WTC11 (cell line): Measurements from ENCODE around the gene ZNF654. TPM values are rescaled to one million over a fixed set of nuclear protein-coding genes. Genes with fewer than 3 reads are reported as not detected.

Source experiments
- ATAC-seq: fragments of 200-7000 bp; cut with Tn5 transposase; 2 replicates; pipeline ENCODE4 v1.10.0; 2021; ENCODE audit warnings: mild to moderate bottlenecking, moderate library complexity
- CTCF ChIA-PET: fragments of 300-600 bp; sonication (Branson Sonifier 250); formaldehyde crosslinking; loops from one replicate; lab custom pipeline; 2021; ENCODE audit warnings: antibody characterized with exemption; lab: Charles Lee
- POLR2A ChIA-PET: fragments of 350-600 bp; sonication (Branson Sonifier 250); formaldehyde crosslinking; loops from one replicate; lab custom pipeline; 2021; ENCODE audit warnings: antibody characterized with exemption; lab: Charles Lee
- DNase-seq: peaks from one replicate; pipeline ENCODE4 v3.0.0; 2021; ENCODE audit warnings: low spot score
- H3K27ac Mint-ChIP-seq: 2 replicates; pipeline ENCODE4 v1.8.0; 2021; ENCODE audit warnings: mixed read lengths
- H3K27me3 Mint-ChIP-seq: 2 replicates; pipeline ENCODE4 v1.8.0; 2021; ENCODE audit warnings: low read depth, mild to moderate bottlenecking, moderate library complexity, mixed read lengths
- H3K36me3 Mint-ChIP-seq: 2 replicates; pipeline ENCODE4 v1.8.0; 2021; ENCODE audit warnings: mixed read lengths
- H3K4me1 Mint-ChIP-seq: 2 replicates; pipeline ENCODE4 v1.8.0; 2022; ENCODE audit warnings: mixed read lengths
- H3K4me3 Mint-ChIP-seq: 2 replicates; pipeline ENCODE4 v1.8.0; 2021; ENCODE audit warnings: mild to moderate bottlenecking, moderate library complexity, mixed read lengths
- H3K9me3 Mint-ChIP-seq: 2 replicates; pipeline ENCODE4 v1.8.0; 2021; ENCODE audit warnings: mixed read lengths
- AFF4 ChIP-seq: sonication (generic); formaldehyde crosslinking; IDR thresholded peaks from 2 replicates; pipeline ENCODE4 v1.8.1; 2023; ENCODE audit warnings: mild to moderate bottlenecking, missing genetic modification reagents, borderline replicate concordance
- ATF6 ChIP-seq: sonication (generic); formaldehyde crosslinking; IDR thresholded peaks from 2 replicates; pipeline ENCODE4 v1.8.1; 2023; ENCODE audit warnings: mild to moderate bottlenecking, missing genetic modification reagents
- E2F5 ChIP-seq: sonication (generic); formaldehyde crosslinking; IDR thresholded peaks from 2 replicates; pipeline ENCODE4 v1.8.1; 2022; ENCODE audit warnings: mild to moderate bottlenecking, moderate library complexity, missing genetic modification reagents
- EMX1 ChIP-seq: fragments of 250-450 bp; sonication (Bioruptor Pico); IDR thresholded peaks from 2 replicates; pipeline ENCODE4 v1.8.0; 2021; ENCODE audit warnings: mild to moderate bottlenecking
- FOXP1 ChIP-seq: sonication (generic); formaldehyde crosslinking; IDR thresholded peaks from 2 replicates; pipeline ENCODE4 v1.8.0; 2022; ENCODE audit warnings: missing genetic modification reagents, mild to moderate bottlenecking, moderate library complexity, borderline replicate concordance
- GRHL2 ChIP-seq: fragments of 250-450 bp; sonication (Bioruptor Pico); IDR thresholded peaks from 2 replicates; pipeline ENCODE4 v1.8.0; 2022; ENCODE audit warnings: mild to moderate bottlenecking, moderate library complexity; ENCODE audit not compliant: insufficient replicate concordance, severe bottlenecking
- IRF2 ChIP-seq: sonication (generic); formaldehyde crosslinking; IDR thresholded peaks from 2 replicates; pipeline ENCODE4 v1.8.0; 2022; ENCODE audit warnings: low read depth, missing genetic modification reagents, borderline replicate concordance
- KAT7 ChIP-seq: sonication (generic); formaldehyde crosslinking; IDR thresholded peaks from 2 replicates; pipeline ENCODE4 v1.8.1; 2023; ENCODE audit warnings: missing genetic modification reagents, mild to moderate bottlenecking, borderline replicate concordance
- MAX ChIP-seq: sonication (generic); formaldehyde crosslinking; IDR thresholded peaks from 2 replicates; pipeline ENCODE4 v1.8.0; 2022; ENCODE audit warnings: mild to moderate bottlenecking, missing genetic modification reagents
- NR2C2 ChIP-seq: sonication (generic); formaldehyde crosslinking; IDR thresholded peaks from 2 replicates; pipeline ENCODE4 v1.8.0; 2022; ENCODE audit warnings: mild to moderate bottlenecking, missing genetic modification reagents
- OVOL2 ChIP-seq: fragments of 250-450 bp; sonication (Bioruptor Pico); IDR thresholded peaks from 2 replicates; pipeline ENCODE4 v1.9.0; 2021; ENCODE audit warnings: mild to moderate bottlenecking, borderline replicate concordance
- PRDM15 ChIP-seq: sonication (generic); formaldehyde crosslinking; IDR thresholded peaks from 2 replicates; pipeline ENCODE4 v1.8.0; 2022; ENCODE audit warnings: missing genetic modification reagents
- SOX15 ChIP-seq: fragments of 250-450 bp; sonication (Bioruptor Pico); IDR thresholded peaks from 2 replicates; pipeline ENCODE4 v1.9.0; 2021; ENCODE audit warnings: mild to moderate bottlenecking
- TEAD4 ChIP-seq: sonication (generic); formaldehyde crosslinking; IDR thresholded peaks from 2 replicates; pipeline ENCODE4 v1.8.0; 2022; ENCODE audit warnings: mild to moderate bottlenecking, missing genetic modification reagents
- TP53 ChIP-seq: sonication (generic); formaldehyde crosslinking; IDR thresholded peaks from 2 replicates; pipeline ENCODE4 v1.8.1; 2023; ENCODE audit warnings: mild to moderate bottlenecking, missing genetic modification reagents
- ZNF138 ChIP-seq: sonication (generic); formaldehyde crosslinking; conservative IDR thresholded peaks from 2 replicates; pipeline ENCODE4 v1.8.1; 2022; ENCODE audit warnings: mild to moderate bottlenecking, moderate library complexity, missing genetic modification reagents
- ZNF232 ChIP-seq: sonication (generic); formaldehyde crosslinking; IDR thresholded peaks from 2 replicates; pipeline ENCODE4 v1.8.0; 2022; ENCODE audit warnings: mild to moderate bottlenecking, missing genetic modification reagents
- ZNF263 ChIP-seq: sonication (generic); formaldehyde crosslinking; IDR thresholded peaks from 2 replicates; pipeline ENCODE4 v1.8.1; 2022; ENCODE audit warnings: low read depth, mild to moderate bottlenecking, moderate library complexity, missing genetic modification reagents
- ZNF317 ChIP-seq: sonication (generic); formaldehyde crosslinking; IDR thresholded peaks from 2 replicates; pipeline ENCODE4 v1.8.1; 2023; ENCODE audit warnings: low read depth, mild to moderate bottlenecking, moderate library complexity, missing genetic modification reagents, borderline replicate concordance
- ZSCAN18 ChIP-seq: fragments of 250-450 bp; sonication (Bioruptor Pico); IDR thresholded peaks from 2 replicates; pipeline ENCODE4 v2.1.2; 2022; ENCODE audit warnings: mild to moderate bottlenecking, moderate library complexity
- total RNA-seq: library from RNA; stranded (reverse); gene quantifications from 3 replicates; pipeline ENCODE4 v1.2.3, GENCODE V29; 2021

ZNF654 gene
- total RNA-seq, 1 experiment from 2014 or later, result 7.0 TPM

GRCh38 chr3:88189361-88189810 lies 130.3 kb downstream of the ZNF654 start:
- ChIA-PET POLR2A (interaction anchor here (0.6 kb wide), 1 partner anchor 540 kb away, joined by 3 read pairs; no protein-coding TSS in a partner anchor), CTCF (no interaction called here)
- TF ChIP-seq FOXP1 (no peak), MAX (CRISPR knock-in tag) (no peak), ZNF138 (CRISPR knock-in tag) (no peak), SOX15 (no peak), GRHL2 (CRISPR knock-in tag) (no peak), TP53 (no peak), E2F5 (CRISPR knock-in tag) (no peak), AFF4 (CRISPR knock-in tag) (no peak), ZNF317 (CRISPR knock-in tag) (no peak), TEAD4 (CRISPR knock-in tag) (no peak), OVOL2 (CRISPR knock-in tag) (no peak), ZSCAN18 (CRISPR knock-in tag) (no peak), ZNF232 (CRISPR knock-in tag) (no peak), PRDM15 (CRISPR knock-in tag) (no peak), ZNF263 (CRISPR knock-in tag) (no peak), NR2C2 (CRISPR knock-in tag) (no peak), KAT7 (no peak), EMX1 (CRISPR knock-in tag) (no peak), ATF6 (no peak), IRF2 (CRISPR knock-in tag) (no peak)
- Mint-ChIP-seq H3K27ac (no peak overlapping the region), H3K4me1 (peaks cover 26% of the 10 kb centered on the region), H3K27me3 (peaks cover 7% of the 10 kb centered on the region; the same call in 1 of the 2 replicates), H3K4me3 (no peak overlapping the region), H3K36me3 (peaks cover 44% of the 10 kb centered on the region), H3K9me3 (peaks cover 65% of the 10 kb centered on the region)
- ATAC-seq, result no peak
- no peak for DNase-seq
